Fibroblast of pulmonary artery (primary cell): Measurements from ENCODE around the gene MRPL53.

ENCODE experiments used
- DNase-seq: peaks from one replicate; pipeline ENCODE4 v3.0.0-alpha.2; 2010; ENCODE audit warnings: low read depth
- H3K4me3 ChIP-seq: replicated peaks from 2 replicates; pipeline ENCODE4 v1.5.1; 2011; ENCODE audit warnings: low read depth, mild to moderate bottlenecking, control low read depth, low read length, moderate library complexity
- TF ChIP-seq, protein P1 (sequence below): IDR thresholded peaks from 2 replicates; pipeline ENCODE4 v1.5.1; 2011; ENCODE audit warnings: mild to moderate bottlenecking, control low read depth, low read length, inconsistent platforms; ENCODE audit errors: missing control alignments

MRPL53 gene

DNA sequence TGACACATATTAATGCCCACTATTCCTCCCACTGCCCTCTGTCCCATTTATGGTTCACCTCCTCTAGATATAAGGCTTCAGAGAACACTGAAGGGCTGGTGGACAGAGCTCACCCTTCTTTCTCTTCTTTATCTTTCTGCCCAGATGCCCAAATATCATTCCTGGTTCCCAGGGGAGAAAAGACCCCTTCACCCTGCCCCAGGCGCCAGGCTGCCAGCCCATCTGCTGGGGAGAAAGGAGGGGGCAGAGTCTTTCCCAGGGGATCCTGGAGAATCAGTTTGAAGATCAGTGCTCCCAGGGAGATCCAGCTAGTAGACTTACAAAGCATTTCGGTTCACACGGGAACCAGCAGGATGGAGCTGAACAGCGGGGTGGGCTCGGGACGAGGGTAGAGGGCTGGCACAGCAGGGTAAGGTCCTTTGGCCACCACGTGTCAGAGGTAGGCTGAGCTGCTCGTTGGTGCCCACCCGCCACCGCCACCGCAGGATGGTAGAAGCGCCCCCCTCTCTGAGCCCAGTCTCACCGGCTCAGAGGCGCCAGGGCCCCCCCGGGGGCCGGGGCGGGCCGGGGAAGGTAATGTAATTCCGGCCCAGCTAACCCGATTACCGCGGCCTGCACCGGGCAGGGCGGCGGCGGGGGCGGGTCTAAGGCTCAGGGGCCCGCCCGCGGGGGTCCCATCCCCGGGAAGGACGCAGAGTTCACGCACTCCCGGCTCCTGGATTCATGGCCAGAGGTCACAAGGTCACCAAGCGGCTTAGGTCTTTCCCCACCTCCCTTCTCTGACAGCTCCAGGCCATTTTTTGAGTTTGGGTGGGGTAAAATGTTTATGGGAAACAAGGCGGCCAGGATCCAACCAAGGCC, 40.5 kb upstream of the MRPL53 start:
- H3K4me3 ChIP-seq = no peak overlapping the region
- DNase-seq = no peak
- TF ChIP-seq, protein P1, sequence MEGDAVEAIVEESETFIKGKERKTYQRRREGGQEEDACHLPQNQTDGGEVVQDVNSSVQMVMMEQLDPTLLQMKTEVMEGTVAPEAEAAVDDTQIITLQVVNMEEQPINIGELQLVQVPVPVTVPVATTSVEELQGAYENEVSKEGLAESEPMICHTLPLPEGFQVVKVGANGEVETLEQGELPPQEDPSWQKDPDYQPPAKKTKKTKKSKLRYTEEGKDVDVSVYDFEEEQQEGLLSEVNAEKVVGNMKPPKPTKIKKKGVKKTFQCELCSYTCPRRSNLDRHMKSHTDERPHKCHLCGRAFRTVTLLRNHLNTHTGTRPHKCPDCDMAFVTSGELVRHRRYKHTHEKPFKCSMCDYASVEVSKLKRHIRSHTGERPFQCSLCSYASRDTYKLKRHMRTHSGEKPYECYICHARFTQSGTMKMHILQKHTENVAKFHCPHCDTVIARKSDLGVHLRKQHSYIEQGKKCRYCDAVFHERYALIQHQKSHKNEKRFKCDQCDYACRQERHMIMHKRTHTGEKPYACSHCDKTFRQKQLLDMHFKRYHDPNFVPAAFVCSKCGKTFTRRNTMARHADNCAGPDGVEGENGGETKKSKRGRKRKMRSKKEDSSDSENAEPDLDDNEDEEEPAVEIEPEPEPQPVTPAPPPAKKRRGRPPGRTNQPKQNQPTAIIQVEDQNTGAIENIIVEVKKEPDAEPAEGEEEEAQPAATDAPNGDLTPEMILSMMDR = no peak

DNA sequence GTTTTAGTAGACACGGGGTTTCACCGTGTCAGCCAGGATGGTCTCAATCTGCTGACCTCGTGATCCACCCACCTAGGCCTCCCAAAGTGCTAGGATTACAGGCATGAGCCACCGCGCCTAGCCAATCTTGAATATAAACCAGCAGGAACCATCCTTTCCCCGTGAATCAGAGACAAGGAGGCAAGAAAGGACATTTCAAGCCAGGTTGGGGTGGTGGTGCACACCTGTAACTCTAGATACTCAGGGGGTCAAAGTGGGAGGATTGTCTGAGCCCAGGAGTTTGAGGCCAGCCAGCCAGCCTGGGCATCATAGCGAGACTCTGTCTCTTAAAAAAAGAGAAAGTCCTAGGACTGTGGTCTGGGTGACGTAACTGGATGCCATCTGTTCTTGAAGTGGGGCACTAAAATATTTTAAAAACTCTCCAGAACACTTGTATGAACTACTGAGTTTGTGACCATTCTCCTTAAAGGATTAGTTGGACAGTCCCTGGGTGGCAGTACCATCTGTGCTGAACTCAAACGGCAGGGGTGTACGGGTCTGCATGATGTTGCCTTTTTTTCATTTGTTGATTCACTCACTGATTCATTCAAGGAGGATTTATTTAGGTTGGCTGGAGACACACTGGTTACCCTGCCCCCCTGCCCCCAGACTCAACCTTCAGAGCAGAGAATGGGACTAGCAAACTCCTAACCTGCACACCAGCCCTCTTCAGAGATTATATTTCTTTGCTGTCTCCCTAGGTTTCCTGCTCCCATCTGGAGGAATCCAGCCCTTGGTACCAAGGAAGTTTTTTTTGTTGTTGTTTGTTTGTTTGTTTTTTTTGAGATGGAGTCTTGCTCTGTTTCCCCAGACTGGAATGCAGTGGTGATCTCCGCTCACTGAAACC, 38.9 kb upstream of the MRPL53 start:
- TF ChIP-seq, protein P1 = no peak
- DNase-seq = no peak
- no peak overlapping the region for H3K4me3 ChIP-seq

DNA sequence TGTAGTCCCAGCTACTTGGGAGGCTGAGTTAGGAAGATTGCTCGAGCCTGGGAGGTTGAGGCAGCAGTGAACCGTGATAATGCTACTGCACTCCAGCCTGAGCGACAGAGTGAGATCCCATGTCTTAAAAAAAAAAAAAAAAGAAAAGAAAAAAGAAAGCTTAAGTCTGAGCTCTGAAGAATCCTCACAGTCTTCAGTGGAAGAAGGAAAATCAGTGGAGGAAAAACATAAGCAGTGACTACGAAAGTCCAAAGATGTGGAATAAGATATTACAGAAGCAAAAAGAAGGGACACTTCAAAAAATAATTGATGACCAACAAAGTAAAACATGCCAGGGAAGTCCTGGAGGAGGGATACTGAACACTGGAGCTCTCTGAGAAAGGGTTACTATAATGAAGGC, 37.8 kb upstream of the MRPL53 start:
- no peak overlapping the region for H3K4me3 ChIP-seq
- no peak for DNase-seq
- TF ChIP-seq, protein P1 = no peak

DNA sequence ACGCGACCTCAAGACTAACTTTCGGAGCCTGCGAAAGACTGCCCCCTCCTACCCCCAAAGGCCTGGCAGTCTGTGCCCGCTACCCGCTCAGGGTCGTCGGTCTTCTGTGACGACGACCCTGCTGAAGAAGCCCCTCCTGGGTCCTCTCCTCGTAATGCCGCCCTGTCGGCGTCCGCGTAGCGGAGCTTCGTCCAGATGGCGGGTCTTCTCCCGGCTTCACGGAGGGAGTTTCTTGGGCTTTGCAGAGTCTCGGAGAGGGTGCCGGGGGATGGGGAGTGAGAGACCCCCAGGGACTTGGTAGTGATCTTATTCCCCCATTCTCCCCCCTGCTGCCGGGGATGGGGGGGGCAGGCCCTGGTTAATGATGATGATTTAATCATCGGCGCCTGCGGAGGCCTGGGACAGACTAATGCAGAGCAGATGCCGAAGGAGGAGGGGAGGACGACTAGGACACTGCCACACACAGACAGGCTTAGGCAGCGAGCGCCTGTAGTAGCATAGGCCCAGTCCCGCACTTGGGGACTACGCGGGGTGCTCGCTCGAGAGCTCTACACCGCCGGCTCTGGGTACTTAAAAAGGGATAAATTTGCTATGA, 35.5 kb upstream of the MRPL53 start:
- TF ChIP-seq, protein P1 = no peak
- H3K4me3 ChIP-seq = peak overlapping the region; percentile 95
- DNase-seq = peak; percentile 29

DNA sequence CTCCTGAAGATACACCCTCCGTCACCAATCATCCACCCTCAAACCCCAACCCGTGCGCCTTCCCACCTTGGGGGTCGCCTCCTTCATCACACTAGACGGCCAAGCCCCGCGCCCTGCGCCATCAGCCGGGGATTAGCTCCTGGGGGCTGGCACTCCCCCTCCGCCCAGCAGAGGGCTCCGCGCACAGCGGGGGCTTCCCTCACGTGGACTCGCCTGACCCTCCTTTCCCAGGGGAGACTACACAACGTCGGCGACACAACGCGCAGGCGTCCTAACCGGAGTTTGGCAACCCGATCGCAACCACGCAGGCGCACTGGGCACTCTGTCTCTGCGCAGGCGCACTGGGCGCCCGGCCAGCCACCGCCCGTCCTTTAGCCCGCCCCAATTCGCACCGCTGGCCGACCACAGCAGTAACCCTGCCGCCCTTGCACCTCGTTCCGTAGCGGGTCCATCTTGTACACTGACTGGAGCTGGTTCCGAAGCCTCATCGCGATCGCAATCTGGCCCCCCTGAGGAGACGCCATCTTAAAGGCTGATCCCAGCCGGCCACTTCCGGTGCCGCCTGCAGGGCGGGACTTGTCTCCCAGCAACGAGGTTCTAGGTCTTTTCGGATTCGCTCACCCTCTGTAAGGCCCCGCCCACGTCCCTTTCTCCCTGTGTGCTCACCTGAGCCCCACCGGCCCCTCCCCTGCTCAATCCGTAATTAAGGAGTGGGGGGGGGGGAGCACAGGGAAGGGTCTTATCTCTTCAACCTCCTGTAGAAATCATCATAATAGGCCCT, 34.9 kb upstream of the MRPL53 start, which contains the start of gene PCGF1:
Gene PCGF1, minus strand, starts transcription at position 551 of the 781 bp plus-strand sequence. Its CDS starts 27 bp downstream, at position 524.
- TF ChIP-seq, protein P1 = peak; percentile 47
- H3K4me3 ChIP-seq = peak within 1 kb of the TSS; percentile 95

More for the DNA sequence above, 34.9 kb upstream of the MRPL53 start, which contains the start of gene PCGF1:
- peak; percentile 98 for DNase-seq
